ENCODE results near the gene PHF1.
"Not testable (repeated sequence)": the region's sequence is repeated elsewhere in the genome, so short reads cannot be mapped to it uniquely, and the experiment has no call there.

The PHF1 gene

GRCh38 chr6:33383427-33384185 lies 27.2 kb upstream of the PHF1 start:
- H3K27ac Mint-ChIP-seq = no peak overlapping the region
- no peak for DNase-seq
- H3K27me3 Mint-ChIP-seq = no peaks in the 10 kb centered on the region
- no peak for ATAC-seq
- no peaks in the 10 kb centered on the region for H3K4me1 Mint-ChIP-seq
- no peak overlapping the region for H3K4me3 Mint-ChIP-seq
- H3K9me3 Mint-ChIP-seq = no peaks in the 10 kb centered on the region

GRCh38 chr6:33384581-33385020 lies 26.2 kb upstream of the PHF1 start:
- ATAC-seq (no peak), DNase-seq (no peak)
- Mint-ChIP-seq H3K27ac (no peak overlapping the region), H3K4me1 (no peaks in the 10 kb centered on the region), H3K4me3 (no peak overlapping the region), H3K27me3 (no peaks in the 10 kb centered on the region), H3K9me3 (no peaks in the 10 kb centered on the region)

GRCh38 chr6:33390173-33390572 lies 20.6 kb upstream of the PHF1 start:
- Mint-ChIP-seq H3K27ac (no peak overlapping the region), H3K4me3 (no peak overlapping the region)
- no peak for ATAC-seq

GRCh38 chr6:33390767-33391277 lies 20.0 kb upstream of the PHF1 start:
- H3K9me3 Mint-ChIP-seq = no peaks in the 10 kb centered on the region
- no peak for DNase-seq
- ATAC-seq = peak; percentile 9
- peak overlapping the region; percentile 94 to 97 for H3K4me3 Mint-ChIP-seq
- H3K27ac Mint-ChIP-seq = peak overlapping the region; percentile 93 to 97
- peaks cover 43% of the 10 kb centered on the region for H3K4me1 Mint-ChIP-seq
- no peaks in the 10 kb centered on the region for H3K27me3 Mint-ChIP-seq

More at GRCh38 chr6:33390173-33390572, 20.6 kb upstream of the PHF1 start:
- Mint-ChIP-seq H3K9me3 (no peaks in the 10 kb centered on the region), H3K27me3 (no peaks in the 10 kb centered on the region), H3K4me1 (peaks cover 39% of the 10 kb centered on the region)
- no peak for DNase-seq

GRCh38 chr6:33391278-33391921 lies 19.4 kb upstream of the PHF1 start, which contains the start of gene KIFC1:
Gene KIFC1, plus strand, starts transcription at chr6:33391823. Its CDS starts 163 bp downstream, at chr6:33391986.
- DNase-seq (peak; percentile 99), ATAC-seq (peak; percentile 96)
- peaks cover 43% of the 10 kb centered on the region for H3K4me1 Mint-ChIP-seq
- peak within 1 kb of the TSS; percentile 94 to 97 for H3K27ac Mint-ChIP-seq
- no peaks in the 10 kb centered on the region for H3K27me3 Mint-ChIP-seq
- no peaks in the 10 kb centered on the region for H3K9me3 Mint-ChIP-seq
- peak within 1 kb of the TSS; percentile 94 to 97 for H3K4me3 Mint-ChIP-seq

GRCh38 chr6:33391922-33392594 lies 18.8 kb upstream of the PHF1 start:
- Mint-ChIP-seq H3K4me1 (peaks cover 43% of the 10 kb centered on the region), H3K27ac (peak overlapping the region; percentile 94 to 97), H3K4me3 (peak overlapping the region; percentile 94 to 97), H3K27me3 (no peaks in the 10 kb centered on the region), H3K9me3 (no peaks in the 10 kb centered on the region)
- DNase-seq = peak; percentile 37 to 61
- peak; percentile 52 for ATAC-seq

GRCh38 chr6:33392595-33392948 lies 18.2 kb upstream of the PHF1 start:
- Mint-ChIP-seq H3K27me3 (no peaks in the 10 kb centered on the region), H3K4me3 (peak overlapping the region; percentile 94 to 97), H3K4me1 (peaks cover 43% of the 10 kb centered on the region), H3K27ac (peak overlapping the region; percentile 94 to 97), H3K9me3 (no peaks in the 10 kb centered on the region)
- ATAC-seq (no peak), DNase-seq (no peak)

GRCh38 chr6:33392979-33393378 lies 17.8 kb upstream of the PHF1 start:
- H3K4me1 Mint-ChIP-seq = peaks cover 43% of the 10 kb centered on the region
- no peaks in the 10 kb centered on the region for H3K9me3 Mint-ChIP-seq
- ATAC-seq (no peak), DNase-seq (no peak)
- peak overlapping the region; percentile 94 to 97 for H3K4me3 Mint-ChIP-seq
- peak overlapping the region; percentile 45 to 94 for H3K27ac Mint-ChIP-seq
- H3K27me3 Mint-ChIP-seq = no peaks in the 10 kb centered on the region

GRCh38 chr6:33397541-33397940 lies 13.3 kb upstream of the PHF1 start:
- no peak for DNase-seq
- ATAC-seq = no peak
- H3K27me3 Mint-ChIP-seq = no peaks in the 10 kb centered on the region
- H3K4me3 Mint-ChIP-seq = no peak overlapping the region
- peaks cover 29% of the 10 kb centered on the region for H3K4me1 Mint-ChIP-seq
- H3K9me3 Mint-ChIP-seq = no peaks in the 10 kb centered on the region
- no peak overlapping the region for H3K27ac Mint-ChIP-seq

GRCh38 chr6:33398601-33399000 lies 12.2 kb upstream of the PHF1 start:
- not testable (repeated sequence) for DNase-seq, H3K27ac Mint-ChIP-seq, H3K4me3 Mint-ChIP-seq, ATAC-seq, H3K27me3 Mint-ChIP-seq, H3K9me3 Mint-ChIP-seq
- H3K4me1 Mint-ChIP-seq = peaks cover 19% of the 10 kb centered on the region

- not testable (repeated sequence) for H3K4me1 Mint-ChIP-seq, H3K9me3 Mint-ChIP-seq, H3K27ac Mint-ChIP-seq, ATAC-seq, H3K4me3 Mint-ChIP-seq, H3K27me3 Mint-ChIP-seq, DNase-seq
Measured at GRCh38 chr6:33399881-33400280, 10.9 kb upstream of the PHF1 start.

- H3K4me3 Mint-ChIP-seq = no peak overlapping the region
- no peaks in the 10 kb centered on the region for H3K9me3 Mint-ChIP-seq
- no peak for DNase-seq
- H3K4me1 Mint-ChIP-seq = peaks cover 12% of the 10 kb centered on the region
- no peak overlapping the region for H3K27ac Mint-ChIP-seq
- no peaks in the 10 kb centered on the region for H3K27me3 Mint-ChIP-seq
- ATAC-seq = no peak
Measured at GRCh38 chr6:33404884-33405283, 5.9 kb upstream of the PHF1 start.

GRCh38 chr6:33405386-33405940 lies 5.4 kb upstream of the PHF1 start:
- no peak for DNase-seq
- no peak for ATAC-seq
- H3K4me3 Mint-ChIP-seq = no peak overlapping the region
- H3K27ac Mint-ChIP-seq = peak overlapping the region in 1 of 2 donors; percentile 50
- H3K27me3 Mint-ChIP-seq = no peaks in the 10 kb centered on the region
- peaks cover 15% of the 10 kb centered on the region for H3K4me1 Mint-ChIP-seq
- no peaks in the 10 kb centered on the region for H3K9me3 Mint-ChIP-seq

- H3K27me3 Mint-ChIP-seq = no peaks in the 10 kb centered on the region
- no peak overlapping the region for H3K27ac Mint-ChIP-seq
- DNase-seq = no peak
- ATAC-seq = no peak
- H3K4me1 Mint-ChIP-seq = peaks cover 15% of the 10 kb centered on the region
- H3K9me3 Mint-ChIP-seq = no peaks in the 10 kb centered on the region
- H3K4me3 Mint-ChIP-seq = no peak overlapping the region
Measured at GRCh38 chr6:33406126-33406525, 4.7 kb upstream of the PHF1 start.

GRCh38 chr6:33407132-33407718 lies 3.6 kb upstream of the PHF1 start:
- ATAC-seq = no peak
- Mint-ChIP-seq H3K27me3 (no peaks in the 10 kb centered on the region), H3K27ac (no peak overlapping the region), H3K9me3 (no peaks in the 10 kb centered on the region), H3K4me3 (no peak overlapping the region), H3K4me1 (peaks cover 24% of the 10 kb centered on the region)
- DNase-seq = no peak
